HG03280 (cell line): ENCODE results near the gene RCC1.
A peak's percentile ranks its signal among the peaks of the same experiment; 100 is the strongest.
"Not testable (repeated sequence)": the region's sequence is repeated elsewhere in the genome, so short reads cannot be mapped to it uniquely, and the experiment has no call there.

ENCODE experiments used
- ATAC-seq: cut with Tn5 transposase; IDR thresholded peaks from one replicate; pipeline ENCODE4 v1.9.1; 2021; ENCODE audit warnings: mild to moderate bottlenecking, moderate library complexity; ENCODE audit not compliant: unreplicated experiment

The RCC1 gene

GRCh38 chr1:28541414-28542015 lies 35.7 kb downstream of the RCC1 start:
- ATAC-seq: not testable (repeated sequence)

- no peak for ATAC-seq
Observed at GRCh38 chr1:28545246-28545628, 39.4 kb downstream of the RCC1 start.

DNA sequence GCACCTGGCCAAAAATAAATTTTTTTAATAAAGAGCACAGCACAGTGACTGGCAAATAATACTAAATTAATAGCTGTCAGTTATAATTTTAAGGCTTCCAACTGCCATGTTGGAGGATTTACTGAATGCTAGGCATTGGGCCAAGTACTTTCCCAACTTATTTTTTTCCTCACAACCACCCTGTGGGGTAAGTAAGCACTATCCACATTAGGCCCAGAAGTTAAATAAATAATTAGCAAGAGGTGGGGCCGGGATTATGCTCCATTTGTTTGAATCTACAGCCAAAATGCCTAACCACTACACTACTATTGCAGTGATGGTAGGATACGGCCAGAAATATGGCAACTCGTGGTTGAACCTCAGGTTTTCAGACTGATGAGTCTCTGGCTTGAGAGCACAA lies 42.5 kb downstream of the RCC1 start:
- ATAC-seq: no peak

DNA sequence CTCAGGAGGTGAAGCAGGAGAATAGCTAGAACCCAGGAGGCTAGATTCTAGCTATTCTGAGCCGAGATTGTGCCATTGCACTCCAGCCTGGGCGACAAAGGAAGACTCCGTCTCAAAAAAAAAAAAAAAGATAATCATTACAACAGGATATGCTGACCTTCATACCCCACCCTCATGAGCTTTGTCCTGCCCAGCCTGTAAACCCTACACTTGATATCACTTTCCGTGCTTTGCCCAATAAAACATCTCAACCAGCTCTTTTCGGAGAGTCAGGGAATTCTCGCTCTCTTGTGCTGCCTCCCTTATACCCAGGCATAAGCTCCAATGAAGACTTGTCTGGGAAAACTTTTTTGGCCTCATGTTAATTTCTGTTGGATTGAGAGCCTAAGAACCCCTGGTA lies 45.5 kb downstream of the RCC1 start:
- no peak for ATAC-seq

- ATAC-seq: peak; percentile 92
Observed at GRCh38 chr1:28552758-28553663, 47.2 kb downstream of the RCC1 start, which contains the start of gene TRNAU1AP. TRNAU1AP (plus strand) TSS chr1:28553085; CDS start chr1:28553111, 26 bp downstream.

GRCh38 chr1:28560886-28561285 lies 55.0 kb downstream of the RCC1 start:
- no peak for ATAC-seq

DNA sequence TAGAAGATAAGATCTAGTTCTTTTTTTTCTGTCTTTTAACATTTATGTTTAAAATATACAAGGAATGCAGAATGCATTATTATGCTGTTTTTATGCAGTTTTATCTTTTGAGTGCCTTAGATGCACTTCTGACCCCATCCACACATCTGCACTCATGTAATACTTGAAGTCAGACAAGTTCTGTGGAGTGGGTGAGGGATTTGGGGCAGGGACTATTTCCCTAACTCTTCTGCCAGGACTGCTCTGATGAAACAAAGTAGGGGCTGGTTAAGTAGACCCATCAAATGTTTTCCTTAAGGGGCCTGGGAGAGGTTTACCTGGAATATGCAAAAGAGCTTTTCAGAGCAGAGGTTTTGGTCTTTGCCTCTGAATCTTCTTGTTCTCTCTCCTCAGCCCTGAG lies 58.5 kb downstream of the RCC1 start:
- no peak for ATAC-seq

DNA sequence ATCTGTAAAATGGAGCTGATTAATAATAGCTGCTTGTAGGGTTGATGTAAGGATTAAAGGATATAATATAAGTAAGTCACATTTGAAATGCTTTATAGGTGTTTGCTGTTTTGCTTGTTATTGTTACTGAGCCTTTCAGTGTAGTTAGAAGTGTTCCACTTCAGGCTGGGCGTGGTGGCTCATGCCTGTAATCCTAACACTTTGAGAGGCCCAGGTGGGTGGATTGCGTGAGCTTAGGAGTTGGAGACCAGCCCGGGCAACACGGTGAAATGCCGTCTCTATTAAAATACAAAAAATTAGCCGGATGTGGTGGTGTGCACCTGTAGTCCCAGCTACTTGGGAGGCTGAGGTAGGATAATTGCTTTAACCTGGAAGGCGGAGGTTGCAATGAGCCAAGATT lies 59.2 kb downstream of the RCC1 start:
- no peak for ATAC-seq

GRCh38 chr1:28565726-28566125 lies 59.9 kb downstream of the RCC1 start:
- ATAC-seq: no peak

GRCh38 chr1:28566931-28567330 lies 61.1 kb downstream of the RCC1 start:
- no peak for ATAC-seq

DNA sequence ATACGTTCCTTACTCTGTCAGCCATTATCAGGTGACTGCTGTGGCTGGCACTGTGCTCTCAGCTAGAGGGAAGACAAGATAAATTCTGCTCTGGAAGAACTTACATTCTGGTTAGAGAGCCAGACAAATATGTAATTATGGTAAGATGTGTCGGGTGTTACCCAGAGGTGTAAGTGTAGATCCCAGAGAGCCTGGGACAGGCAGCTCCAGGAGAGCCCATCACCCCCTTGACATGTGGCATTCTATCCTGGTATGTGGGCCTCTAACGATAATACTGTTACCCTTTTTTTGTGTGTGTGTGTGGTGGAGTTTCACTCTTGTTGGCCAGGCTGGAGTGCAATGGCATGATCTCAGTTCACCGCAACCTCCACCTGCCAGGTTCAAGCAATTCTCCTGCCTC lies 66.1 kb downstream of the RCC1 start:
- no peak for ATAC-seq

GRCh38 chr1:28572891-28573290 lies 67.0 kb downstream of the RCC1 start:
- ATAC-seq: not testable (repeated sequence)

DNA sequence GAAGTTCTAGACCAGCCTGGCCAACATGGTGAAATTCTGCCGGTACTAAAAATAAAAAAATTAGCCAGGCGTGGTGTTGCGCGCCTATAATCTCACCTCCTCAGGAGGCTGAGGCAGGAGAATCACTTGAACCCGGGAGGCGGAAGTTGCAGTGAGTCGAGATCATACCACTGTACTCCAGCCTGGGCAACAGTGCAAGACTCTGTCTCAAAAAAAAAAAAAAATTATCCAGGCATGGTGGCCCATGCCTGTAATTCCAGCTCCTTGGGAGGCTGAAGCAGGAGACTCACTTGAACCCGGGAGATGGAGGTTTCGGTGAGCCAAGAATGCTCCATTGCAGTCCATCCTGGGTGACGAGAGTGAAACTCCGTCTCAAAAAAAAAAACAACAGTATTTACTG lies 67.7 kb downstream of the RCC1 start:
- ATAC-seq: no peak

- no peak for ATAC-seq
Observed at GRCh38 chr1:28577052-28577678, 71.3 kb downstream of the RCC1 start.

GRCh38 chr1:28577738-28578536 lies 72.1 kb downstream of the RCC1 start:
- ATAC-seq: no peak

- ATAC-seq: no peak
Observed at GRCh38 chr1:28578696-28579218, 72.9 kb downstream of the RCC1 start.

DNA sequence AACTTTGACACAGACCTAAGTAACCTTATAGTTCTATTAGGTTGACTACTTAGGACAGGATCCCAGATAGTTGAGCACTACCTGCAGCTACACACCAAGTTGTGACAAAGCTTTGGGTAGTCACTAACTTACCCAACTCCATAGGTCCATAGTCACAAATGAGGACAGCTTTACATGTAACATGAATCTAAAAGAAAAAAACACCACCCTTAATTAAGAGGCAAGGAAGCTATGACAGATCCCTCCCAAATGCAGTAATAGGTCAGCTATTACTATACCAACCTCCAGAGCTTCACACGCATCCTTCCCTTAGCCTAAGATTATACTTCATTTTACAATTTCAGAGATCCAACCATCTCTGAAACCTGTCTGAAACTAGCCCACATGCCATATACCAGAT lies 73.6 kb downstream of the RCC1 start:
- no peak for ATAC-seq

DNA sequence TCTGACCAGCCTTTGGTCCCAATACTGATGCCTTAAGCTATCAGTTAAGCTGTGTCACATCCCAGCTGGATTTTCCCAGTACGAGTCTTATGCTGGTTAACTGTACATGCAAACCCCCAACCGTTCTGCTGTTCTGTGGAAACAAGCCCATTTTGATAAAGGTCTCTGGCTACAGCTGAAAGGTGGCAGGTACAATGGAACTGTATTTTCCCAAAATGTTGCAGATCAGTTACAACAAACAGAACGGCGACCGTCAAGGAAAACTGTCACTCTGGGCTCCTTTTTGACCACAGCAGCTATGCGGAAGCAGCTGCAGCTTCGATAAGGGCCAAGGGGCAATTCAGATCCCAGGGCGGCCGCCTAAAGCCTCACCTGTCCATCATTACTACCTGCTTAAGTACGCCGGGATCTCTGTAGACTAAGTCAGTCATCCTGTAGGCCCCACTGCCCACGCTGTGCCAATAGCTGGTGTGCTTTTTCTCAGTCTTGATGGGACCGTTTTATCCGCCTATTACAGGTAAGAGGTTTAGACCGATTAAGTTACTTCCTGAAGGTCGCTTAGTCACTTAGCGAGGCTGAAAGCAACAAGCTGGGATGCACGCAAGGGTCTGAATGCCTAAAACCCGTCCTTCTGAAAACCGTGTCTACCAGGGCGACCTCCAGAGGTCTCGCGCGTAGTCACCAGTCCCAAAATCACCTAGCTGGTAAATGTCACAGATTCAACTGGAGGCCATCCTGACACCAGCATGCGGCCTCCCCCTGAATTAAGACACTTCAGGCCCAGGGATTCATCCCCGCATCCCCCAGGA lies 75.1 kb downstream of the RCC1 start:
- ATAC-seq: peak; percentile 24

GRCh38 chr1:28581531-28582247 lies 75.8 kb downstream of the RCC1 start:
- ATAC-seq: peak; percentile 86
